Measurements from ENCODE around the gene ADAMTS18.
"Not testable (repeated sequence)": the region's sequence is repeated elsewhere in the genome, so short reads cannot be mapped to it uniquely, and the experiment has no call there.

Gene ADAMTS18

GRCh38 chr16:77434530-77435271 is at the start of gene ADAMTS18:
Gene ADAMTS18 (minus strand): TSS chr16:77435034. CDS start chr16:77434695, 339 bp downstream.
- no peak for DNase-seq (ENCODE audit: low spot score)

- no peak for DNase-seq (ENCODE audit: low spot score)
These were observed 46.0 kb upstream of the ADAMTS18 start for GRCh38 chr16:77480681-77481315.

GRCh38 chr16:77472262-77472661 is 37.4 kb upstream of the ADAMTS18 start:
- no peak for DNase-seq (ENCODE audit: low spot score)

GRCh38 chr16:77470851-77471250 is 36.0 kb upstream of the ADAMTS18 start:
- DNase-seq (ENCODE audit: low spot score): no peak

GRCh38 chr16:77469634-77470033 is 34.8 kb upstream of the ADAMTS18 start:
- no peak for DNase-seq (ENCODE audit: low spot score)

GRCh38 chr16:77468831-77469230 is 34.0 kb upstream of the ADAMTS18 start:
- no peak for DNase-seq (ENCODE audit: low spot score)

- DNase-seq (ENCODE audit: low spot score): no peak
These were observed 33.0 kb upstream of the ADAMTS18 start for GRCh38 chr16:77467821-77468335.

- not testable (repeated sequence) for DNase-seq (ENCODE audit: low spot score)
These were observed 28.8 kb upstream of the ADAMTS18 start for GRCh38 chr16:77463659-77464058.

- no peak for DNase-seq (ENCODE audit: low spot score)
These were observed 28.1 kb upstream of the ADAMTS18 start for GRCh38 chr16:77462894-77463293.

GRCh38 chr16:77459534-77460254 is 24.9 kb upstream of the ADAMTS18 start:
- no peak for DNase-seq (ENCODE audit: low spot score)

GRCh38 chr16:77457046-77457445 is 22.2 kb upstream of the ADAMTS18 start:
- DNase-seq (ENCODE audit: low spot score): no peak

GRCh38 chr16:77452243-77452642 is 17.4 kb upstream of the ADAMTS18 start:
- no peak for DNase-seq (ENCODE audit: low spot score)

- DNase-seq (ENCODE audit: low spot score): no peak
These were observed 16.1 kb upstream of the ADAMTS18 start for GRCh38 chr16:77450790-77451487.

- no peak for DNase-seq (ENCODE audit: low spot score)
These were observed 14.4 kb upstream of the ADAMTS18 start for GRCh38 chr16:77449208-77449607.

GRCh38 chr16:77445324-77445723 is 10.5 kb upstream of the ADAMTS18 start:
- no peak for DNase-seq (ENCODE audit: low spot score)

GRCh38 chr16:77444147-77444460 is 9.3 kb upstream of the ADAMTS18 start:
- DNase-seq (ENCODE audit: low spot score): no peak

GRCh38 chr16:77443357-77444146 is 8.7 kb upstream of the ADAMTS18 start:
- no peak for DNase-seq (ENCODE audit: low spot score)

- DNase-seq (ENCODE audit: low spot score): no peak
These were observed 7.2 kb upstream of the ADAMTS18 start for GRCh38 chr16:77442078-77442477.

- no peak for DNase-seq (ENCODE audit: low spot score)
These were observed 4.3 kb upstream of the ADAMTS18 start for GRCh38 chr16:77439106-77439505.

GRCh38 chr16:77437859-77438258 is 3.0 kb upstream of the ADAMTS18 start:
- no peak for DNase-seq (ENCODE audit: low spot score)

- no peak for DNase-seq (ENCODE audit: low spot score)
These were observed 512 bp upstream of the ADAMTS18 start for GRCh38 chr16:77435272-77435820.
